Cortex of kidney (tissue), 1 donor: Measurements from ENCODE around the gene SUPT3H.

Experiments used
- DNase-seq: peaks from one replicate; lab custom pipeline; 2025; lab: John Stamatoyannopoulos, UW

Gene SUPT3H

GRCh38 chr6:45377554-45378333 is at the start of gene SUPT3H:
TSS of gene SUPT3H (minus strand) at chr6:45377934.
- no peak for DNase-seq

GRCh38 chr6:45426251-45426650 is 48.5 kb upstream of the SUPT3H start:
- DNase-seq, result no peak

DNA sequence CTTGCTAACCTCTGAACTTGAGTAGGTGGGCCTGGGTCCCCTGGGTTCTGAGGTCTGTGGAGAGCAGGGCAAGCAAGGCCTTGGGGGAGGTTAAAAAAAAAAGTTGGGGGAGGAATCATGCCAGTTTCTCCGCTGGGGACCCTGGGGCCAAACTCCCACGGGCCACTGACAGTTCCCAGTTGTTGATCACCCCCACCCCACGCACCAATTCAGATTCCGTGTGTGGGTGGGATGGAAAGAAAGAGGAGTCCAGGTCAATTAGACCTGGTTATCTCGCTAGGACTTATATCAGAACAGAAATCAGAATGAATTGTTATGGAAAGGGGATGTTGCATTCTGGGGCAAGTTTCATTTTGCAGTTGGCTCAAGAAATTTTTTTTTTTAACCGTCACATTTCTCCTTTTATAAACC is 46.7 kb upstream of the SUPT3H start:
- no peak for DNase-seq

GRCh38 chr6:45423824-45424450 is 46.2 kb upstream of the SUPT3H start:
- DNase-seq, result no peak

DNA sequence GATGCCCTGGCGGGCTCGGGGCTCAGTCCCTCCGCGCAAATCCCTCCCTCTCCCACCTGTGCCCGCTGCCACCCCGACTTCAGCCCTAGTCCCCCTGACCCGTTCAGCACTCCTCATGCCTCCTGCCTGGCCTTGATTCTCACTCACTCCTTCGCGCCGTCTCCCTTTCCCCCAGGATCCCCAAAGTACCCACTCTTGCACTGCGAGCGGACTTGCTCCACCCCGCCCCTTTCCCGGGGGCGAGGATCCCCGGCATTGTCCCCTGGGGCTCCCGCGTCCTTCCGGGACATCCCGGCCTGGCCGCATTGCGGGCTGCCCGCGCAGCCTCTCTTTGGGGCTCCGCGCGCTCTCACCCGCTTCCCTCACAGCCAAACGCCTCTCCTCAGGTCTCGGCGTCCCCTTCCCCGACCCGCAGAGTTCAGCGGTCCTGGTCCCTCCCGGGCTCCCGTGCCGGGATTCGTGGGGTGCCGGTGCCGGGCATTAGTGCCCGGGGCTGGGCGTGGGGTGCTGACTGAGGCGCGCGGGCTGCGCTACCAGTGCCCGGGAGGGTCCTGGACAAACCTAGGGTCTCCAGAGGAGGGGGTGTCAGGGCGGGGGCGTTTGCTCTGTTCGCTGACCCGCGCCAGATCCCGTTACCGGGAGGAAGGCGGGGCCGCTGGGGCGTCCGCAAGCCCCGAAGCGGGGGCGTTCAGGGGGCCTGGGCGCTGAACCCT is 45.5 kb upstream of the SUPT3H start:
- DNase-seq, result no peak

DNA sequence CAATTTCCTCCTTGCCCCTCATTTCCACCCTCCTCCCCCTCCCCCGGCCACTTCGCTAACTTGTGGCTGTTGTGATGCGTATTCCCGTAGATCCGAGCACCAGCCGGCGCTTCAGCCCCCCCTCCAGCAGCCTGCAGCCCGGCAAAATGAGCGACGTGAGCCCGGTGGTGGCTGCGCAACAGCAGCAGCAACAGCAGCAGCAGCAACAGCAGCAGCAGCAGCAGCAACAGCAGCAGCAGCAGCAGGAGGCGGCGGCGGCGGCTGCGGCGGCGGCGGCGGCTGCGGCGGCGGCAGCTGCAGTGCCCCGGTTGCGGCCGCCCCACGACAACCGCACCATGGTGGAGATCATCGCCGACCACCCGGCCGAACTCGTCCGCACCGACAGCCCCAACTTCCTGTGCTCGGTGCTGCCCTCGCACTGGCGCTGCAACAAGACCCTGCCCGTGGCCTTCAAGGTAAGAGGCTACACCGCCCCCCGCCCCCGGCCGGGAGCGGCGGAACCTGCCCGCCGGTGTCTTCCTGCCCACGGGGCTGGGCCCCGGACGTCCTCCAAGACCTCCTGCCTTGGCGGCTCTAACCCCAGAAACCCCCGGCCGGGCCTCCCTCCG is 44.9 kb upstream of the SUPT3H start:
- no peak for DNase-seq

- DNase-seq, result no peak
These were observed 44.2 kb upstream of the SUPT3H start for GRCh38 chr6:45421709-45422502.

GRCh38 chr6:45420909-45421708 is 43.4 kb upstream of the SUPT3H start:
- DNase-seq, result no peak

DNA sequence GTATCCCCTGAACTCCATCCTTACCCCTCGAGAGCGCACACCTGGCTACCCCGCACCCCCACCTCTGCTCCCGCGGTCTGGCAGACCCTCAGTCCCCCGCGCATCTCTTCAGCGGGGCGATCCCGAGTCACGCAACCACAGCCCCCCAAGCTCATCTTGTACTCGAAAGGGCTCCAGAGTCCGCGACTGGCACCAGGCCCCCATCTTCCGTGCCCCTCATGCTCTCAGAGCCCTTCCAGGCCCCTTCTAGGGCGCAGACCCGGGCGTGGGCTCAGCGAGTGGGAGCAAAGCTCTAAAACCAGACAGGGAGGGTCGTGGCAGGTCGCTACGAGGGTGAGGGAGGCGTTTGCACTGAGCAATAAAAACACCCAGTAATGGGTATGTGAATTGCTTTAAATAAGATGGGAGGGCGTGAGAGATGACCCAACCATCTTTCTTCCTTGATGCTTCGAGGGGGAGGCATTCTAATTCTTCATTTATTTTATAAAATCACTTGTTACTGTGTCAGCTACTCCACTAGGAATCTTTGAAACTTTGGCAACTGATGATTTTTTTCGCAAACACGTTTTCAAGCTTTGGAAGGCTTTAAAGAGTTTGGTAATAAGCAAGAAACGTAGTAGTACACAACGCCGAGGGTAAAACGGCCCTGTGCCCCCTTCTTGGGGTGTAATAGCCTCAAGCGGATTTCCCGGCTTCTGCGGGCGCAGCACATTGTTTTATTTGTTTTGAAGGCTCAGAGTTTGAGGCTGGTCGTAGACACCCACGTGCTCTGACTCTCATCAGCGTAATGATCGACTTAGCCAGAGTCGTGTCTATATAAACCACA is 42.6 kb upstream of the SUPT3H start:
- no peak for DNase-seq

- no peak for DNase-seq
These were observed 41.9 kb upstream of the SUPT3H start for GRCh38 chr6:45419571-45420082.

DNA sequence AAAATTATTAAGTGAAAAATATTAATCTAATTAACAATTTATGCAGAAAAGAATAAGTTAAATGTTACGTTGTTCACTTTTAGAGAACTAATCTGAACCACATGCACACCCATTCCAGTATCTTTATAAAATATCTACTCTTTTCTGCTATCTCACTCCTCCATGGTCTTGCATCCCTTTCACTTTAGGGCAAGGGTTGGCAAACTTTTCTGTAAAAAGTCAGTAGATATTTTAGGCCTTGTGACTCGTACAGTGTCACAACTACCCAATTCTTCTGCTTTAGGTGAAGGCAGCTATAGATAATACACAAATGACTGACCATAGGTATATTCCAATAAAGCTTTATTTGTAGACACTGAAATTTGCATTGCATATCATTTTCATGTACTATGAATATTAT is 39.7 kb upstream of the SUPT3H start:
- no peak for DNase-seq

DNA sequence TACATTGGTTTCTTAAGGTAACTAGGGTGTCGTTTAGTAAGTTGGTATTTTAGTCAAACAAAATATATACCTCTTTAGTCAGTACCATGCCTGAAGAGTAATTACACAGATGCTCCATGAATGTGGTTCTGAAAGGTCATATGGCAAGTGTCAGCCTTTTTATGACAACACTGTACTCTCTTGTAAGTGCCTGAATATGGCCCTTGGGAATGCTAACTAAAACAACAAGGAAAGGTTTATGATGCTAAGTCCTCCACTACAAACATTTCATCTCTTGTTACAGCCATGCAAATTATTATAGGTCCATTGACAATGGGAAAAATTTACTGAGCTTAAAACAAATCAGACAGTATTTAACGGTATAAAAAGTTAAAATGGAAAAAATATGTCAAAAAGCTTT is 39.0 kb upstream of the SUPT3H start:
- no peak for DNase-seq

GRCh38 chr6:45415788-45416518 is 38.2 kb upstream of the SUPT3H start:
- DNase-seq, result no peak

- DNase-seq, result no peak
These were observed 37.6 kb upstream of the SUPT3H start for GRCh38 chr6:45415315-45415714.

DNA sequence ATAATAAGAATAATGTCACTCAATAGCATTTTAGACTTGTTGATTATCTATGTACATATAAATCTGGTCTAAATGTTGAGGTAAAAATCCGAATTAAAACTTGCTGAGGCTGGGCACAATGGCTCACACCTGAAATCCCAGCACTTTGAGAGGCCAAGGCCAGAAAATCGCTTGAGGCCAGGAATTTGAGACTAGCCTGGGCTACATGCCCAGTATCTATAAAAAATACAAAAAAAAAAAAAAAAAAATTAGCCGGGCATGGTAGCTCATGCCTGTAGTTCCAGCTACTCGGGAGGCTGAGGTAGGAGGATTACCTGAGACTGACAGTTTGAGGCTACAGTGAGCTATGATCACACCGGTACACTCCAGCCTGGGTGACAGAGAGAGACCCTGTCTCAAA is 34.2 kb upstream of the SUPT3H start:
- no peak for DNase-seq

- DNase-seq, result no peak
These were observed 22.3 kb upstream of the SUPT3H start for GRCh38 chr6:45400021-45400420.

DNA sequence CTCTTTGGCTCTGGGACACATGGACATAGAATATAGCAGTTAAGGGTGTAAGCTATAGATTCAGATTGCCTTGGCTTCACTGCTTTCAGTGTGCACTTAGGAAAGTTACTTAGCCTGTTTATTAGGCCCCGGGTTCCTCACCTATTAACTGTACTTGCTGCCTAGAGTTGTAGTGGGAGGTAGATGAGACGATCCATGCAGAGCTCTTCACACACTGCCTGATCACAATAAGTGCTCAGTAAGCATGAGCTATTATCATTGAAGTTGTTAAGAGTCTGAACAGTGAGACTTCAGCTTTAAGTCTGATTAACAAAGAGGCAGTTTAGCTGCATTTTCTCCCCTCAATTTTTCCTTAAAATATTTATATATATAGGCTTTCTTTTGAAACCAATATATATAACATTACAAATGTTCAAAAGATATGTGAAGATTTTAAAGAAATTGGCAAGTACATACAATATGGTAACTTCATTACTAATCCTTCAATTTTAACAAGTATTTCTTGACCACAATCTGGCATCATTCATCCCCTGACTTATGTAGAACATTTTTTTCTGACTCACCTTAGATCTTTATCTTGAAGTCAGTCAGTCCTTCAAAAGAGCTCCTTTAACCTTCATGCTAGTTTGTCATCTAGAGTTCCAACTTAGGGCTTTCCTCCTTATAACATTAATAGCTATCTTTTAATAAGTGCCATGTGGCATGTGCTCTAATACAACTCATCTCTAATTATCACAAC is 20.5 kb upstream of the SUPT3H start:
- no peak for DNase-seq

DNA sequence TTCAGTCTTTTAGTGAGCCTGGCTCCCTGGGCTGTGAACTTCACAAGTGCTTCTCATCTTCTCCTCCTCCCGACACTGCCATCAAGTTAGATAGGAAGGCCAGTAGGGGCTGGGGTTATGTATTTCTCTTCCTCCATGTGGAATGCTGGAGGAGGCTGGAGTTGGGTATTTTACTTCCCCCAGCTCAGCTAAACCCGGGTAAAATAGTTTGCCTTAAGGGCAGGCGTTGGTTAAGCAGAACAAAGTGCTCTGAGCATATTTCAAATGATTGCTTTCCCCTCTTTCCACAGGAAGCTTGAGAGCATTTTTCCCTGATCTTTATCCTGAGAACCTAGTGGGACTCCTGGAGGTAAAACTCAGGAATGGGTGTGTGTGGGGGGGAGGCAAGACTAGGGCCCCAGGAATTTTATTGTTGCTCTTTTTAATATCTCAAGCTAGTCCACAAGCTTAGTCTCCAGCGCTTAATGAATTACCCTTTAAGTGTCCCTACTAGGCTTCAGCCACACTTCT is 16.9 kb upstream of the SUPT3H start:
- DNase-seq, result no peak
